Gastrocnemius medialis (tissue), 4 donors: ENCODE results near the gene KDM2B.

ENCODE experiments used
- CTCF ChIP-seq, 5 experiments: fragments of 450-650 bp in 3 of 5; fragments of 200-600 bp in 2 of 5; sonication (generic) in 2 of 5; IDR thresholded peaks in 4 of 5; conservative IDR thresholded peaks in 1 of 5; 1 replicate in 4 of 5; 2 replicates in 1 of 5; pipeline ENCODE4 v1.5.1; 2016 to 2019; ENCODE audit warnings: antibody characterized with exemption in 5 of 5, mild to moderate bottlenecking in 3 of 5, moderate library complexity in 3 of 5
- POLR2A ChIP-seq, 2 donors: fragments of 450-650 bp; IDR thresholded peaks; one replicate each; pipeline ENCODE4 v1.6.1; 2017; ENCODE audit warnings: antibody characterized with exemption in 2 of 2, mild to moderate bottlenecking in 2 of 2, moderate library complexity in 2 of 2

GRCh38 chr12:121455766-121456420 is 124.9 kb downstream of the KDM2B start:
- TF ChIP-seq CTCF (IDR thresholded peaks at IDR 0.05 in 4 of 5, conservative IDR thresholded peaks at IDR 0.05 in 1 of 5): no peak
- no peak for TF ChIP-seq POLR2A (IDR thresholded peaks at IDR 0.05)
